ENCODE measurements around the gene TPSAB1. TPM values are rescaled to one million over a fixed set of nuclear protein-coding genes. Genes with fewer than 3 reads are reported as not detected.

The TPSAB1 gene
- total RNA-seq, 4 donors from 2014 or later: 23.8 to 130 (median 59.4) TPM

- Histone ChIP-seq H3K27ac (no peak overlapping the region), H3K27me3 (no peaks in the 10 kb centered on the region), H3K36me3 (no peaks in the 10 kb centered on the region), H3K9me3 (no peaks in the 10 kb centered on the region), H3K4me3 (no peak overlapping the region), H3K4me1 (no peaks in the 10 kb centered on the region)
- DNase-seq: no peak
- TF ChIP-seq, protein P1, sequence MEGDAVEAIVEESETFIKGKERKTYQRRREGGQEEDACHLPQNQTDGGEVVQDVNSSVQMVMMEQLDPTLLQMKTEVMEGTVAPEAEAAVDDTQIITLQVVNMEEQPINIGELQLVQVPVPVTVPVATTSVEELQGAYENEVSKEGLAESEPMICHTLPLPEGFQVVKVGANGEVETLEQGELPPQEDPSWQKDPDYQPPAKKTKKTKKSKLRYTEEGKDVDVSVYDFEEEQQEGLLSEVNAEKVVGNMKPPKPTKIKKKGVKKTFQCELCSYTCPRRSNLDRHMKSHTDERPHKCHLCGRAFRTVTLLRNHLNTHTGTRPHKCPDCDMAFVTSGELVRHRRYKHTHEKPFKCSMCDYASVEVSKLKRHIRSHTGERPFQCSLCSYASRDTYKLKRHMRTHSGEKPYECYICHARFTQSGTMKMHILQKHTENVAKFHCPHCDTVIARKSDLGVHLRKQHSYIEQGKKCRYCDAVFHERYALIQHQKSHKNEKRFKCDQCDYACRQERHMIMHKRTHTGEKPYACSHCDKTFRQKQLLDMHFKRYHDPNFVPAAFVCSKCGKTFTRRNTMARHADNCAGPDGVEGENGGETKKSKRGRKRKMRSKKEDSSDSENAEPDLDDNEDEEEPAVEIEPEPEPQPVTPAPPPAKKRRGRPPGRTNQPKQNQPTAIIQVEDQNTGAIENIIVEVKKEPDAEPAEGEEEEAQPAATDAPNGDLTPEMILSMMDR (IDR thresholded peaks at IDR 0.05): no peak
- no peak for TF ChIP-seq POLR2A (IDR thresholded peaks at IDR 0.05)
Observed at GRCh38 chr16:1283296-1283695, 42.8 kb downstream of the TPSAB1 start.

DNA sequence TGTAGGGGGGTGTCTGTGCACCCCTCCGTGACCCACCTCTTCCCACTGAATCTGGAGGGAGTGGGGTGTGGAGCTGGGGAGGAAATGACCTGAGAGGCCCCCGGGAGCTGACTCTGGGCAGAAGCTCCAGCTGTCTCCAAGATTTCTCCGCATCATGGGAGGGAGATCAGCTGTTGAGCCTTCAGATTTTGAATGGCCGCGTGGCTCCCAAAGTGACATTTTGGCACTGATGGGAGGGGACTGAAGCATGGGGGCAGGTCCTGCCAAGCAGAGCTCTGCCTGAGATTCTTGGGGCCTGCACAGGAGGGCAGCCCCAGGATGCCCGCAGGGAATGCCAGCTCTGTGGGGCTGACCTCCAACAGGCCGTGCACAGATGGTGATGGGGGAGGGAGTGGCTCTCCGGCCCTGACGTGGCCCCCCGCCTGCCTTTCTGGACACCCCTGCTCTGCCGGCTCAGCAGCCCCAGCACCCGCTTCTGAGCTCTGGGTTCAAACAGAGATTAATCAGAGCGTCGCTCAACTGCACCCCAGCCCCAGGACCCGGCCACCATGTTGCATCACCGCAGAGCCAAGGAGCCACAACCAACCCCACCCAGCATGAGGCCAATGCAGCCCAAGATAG is 43.6 kb downstream of the TPSAB1 start:
- Histone ChIP-seq H3K27me3 (peaks cover 0 to 4% of the 10 kb centered on the region in 2 donors), H3K27ac (no peak overlapping the region), H3K4me1 (no peaks in the 10 kb centered on the region), H3K9me3 (no peaks in the 10 kb centered on the region), H3K4me3 (no peak overlapping the region), H3K36me3 (no peaks in the 10 kb centered on the region)
- no peak for TF ChIP-seq POLR2A (IDR thresholded peaks at IDR 0.05)
- TF ChIP-seq, protein P1 (IDR thresholded peaks at IDR 0.05): no peak
- DNase-seq: no peak

GRCh38 chr16:1285669-1286512 is 45.4 kb downstream of the TPSAB1 start:
- Histone ChIP-seq H3K27me3 (peaks cover 0 to 4% of the 10 kb centered on the region in 2 donors), H3K4me3 (no peak overlapping the region), H3K36me3 (no peaks in the 10 kb centered on the region), H3K9me3 (no peaks in the 10 kb centered on the region), H3K27ac (no peak overlapping the region), H3K4me1 (no peaks in the 10 kb centered on the region)
- no peak for TF ChIP-seq POLR2A (IDR thresholded peaks at IDR 0.05)
- TF ChIP-seq, protein P1 (IDR thresholded peaks at IDR 0.05): no peak
- DNase-seq: no peak

- no peak for DNase-seq
- TF ChIP-seq, protein P1 (IDR thresholded peaks at IDR 0.05): no peak
- Histone ChIP-seq H3K27me3 (peaks cover 0 to 4% of the 10 kb centered on the region in 2 donors), H3K4me3 (no peak overlapping the region), H3K36me3 (no peaks in the 10 kb centered on the region), H3K4me1 (no peaks in the 10 kb centered on the region), H3K9me3 (no peaks in the 10 kb centered on the region), H3K27ac (no peak overlapping the region)
Observed at GRCh38 chr16:1286513-1287094, 46.1 kb downstream of the TPSAB1 start.

- no peak for DNase-seq
- Histone ChIP-seq H3K27ac (no peak overlapping the region), H3K27me3 (peaks cover 0 to 4% of the 10 kb centered on the region in 2 donors), H3K4me3 (no peak overlapping the region), H3K4me1 (no peaks in the 10 kb centered on the region), H3K36me3 (no peaks in the 10 kb centered on the region), H3K9me3 (no peaks in the 10 kb centered on the region)
- TF ChIP-seq, protein P1 (IDR thresholded peaks at IDR 0.05): no peak
- no peak for TF ChIP-seq POLR2A (IDR thresholded peaks at IDR 0.05)
Observed at GRCh38 chr16:1287982-1288670, 47.6 kb downstream of the TPSAB1 start.

Data from Peyer's patch (tissue), 4 donors.